Measurements from ENCODE around the gene LAIR2. TPM values are rescaled to one million over a fixed set of nuclear protein-coding genes. Genes with fewer than 3 reads are reported as not detected.

Gene LAIR2
- total and polyA plus RNA-seq, 2 of the 13 experiments (the other 11 are each of a cell fraction or from before 2014, with no cell fraction given) = 1.3 to 1.9 TPM

- H3K27ac ChIP-seq (ENCODE audit: extremely low read length, insufficient read depth, low read length) = no peak overlapping the region
- H3K4me3 ChIP-seq (replicated peaks in 1 of 3; ENCODE audit: insufficient read depth in 1 of 3, low read depth in 2 of 3, low read length in 3 of 3) = no peak overlapping the region
- H3K9ac ChIP-seq (ENCODE audit: insufficient read depth, low read depth, low read length) = no peak overlapping the region
- no peaks in the 10 kb centered on the region for H3K79me2 ChIP-seq (ENCODE audit: insufficient read depth, low read length)
- H3K36me3 ChIP-seq (replicated peaks in 1 of 2; ENCODE audit: control insufficient read depth in 1 of 2, insufficient read depth in 2 of 2, low read length in 2 of 2) = no peaks in the 10 kb centered on the region
- POLR2A ChIA-PET = no interaction called here
- FAIRE-seq (no peak), DNase-seq (ENCODE audit: low spot score) (no peak), ATAC-seq (no peak)
- 34% methylated on average over 5 of the region's 5 CpGs for WGBS (ENCODE audit: low lambda C conversion rate)
- H4K20me1 ChIP-seq (ENCODE audit: insufficient read depth, low read length) = no peaks in the 10 kb centered on the region
- no peaks in the 10 kb centered on the region for H3K9me3 ChIP-seq (ENCODE audit: low read length)
- TF ChIP-seq ZMYM4 (CRISPR knock-in tag; IDR thresholded peaks at IDR 0.05) = no peak
- TF ChIP-seq SKIL (CRISPR knock-in tag; IDR thresholded peaks at IDR 0.05; ENCODE audit: borderline replicate concordance) = no peak
- no peak for TF ChIP-seq NFIC (IDR thresholded peaks at IDR 0.05; ENCODE audit: low read length)
- no peak for TF ChIP-seq PAF1 (CRISPR knock-in tag; IDR thresholded peaks at IDR 0.05)
- TF ChIP-seq TFDP2 (CRISPR knock-in tag; IDR thresholded peaks at IDR 0.05) = no peak
- TF ChIP-seq ZNF550 (CRISPR knock-in tag; IDR thresholded peaks at IDR 0.05; ENCODE audit: borderline replicate concordance) = no peak
- TF ChIP-seq YEATS4 (CRISPR knock-in tag; IDR thresholded peaks at IDR 0.05; ENCODE audit: borderline replicate concordance) = no peak
- no peak for TF ChIP-seq EP300 (IDR thresholded peaks at IDR 0.05; ENCODE audit: low read depth in 2 of 2, low read length in 2 of 2)
- no peak for TF ChIP-seq EP300 (CRISPR knock-in tag; IDR thresholded peaks at IDR 0.05; ENCODE audit: borderline replicate concordance)
- TF ChIP-seq ZMYM3 (CRISPR knock-in tag; IDR thresholded peaks at IDR 0.05) = no peak
- TF ChIP-seq, protein P1, sequence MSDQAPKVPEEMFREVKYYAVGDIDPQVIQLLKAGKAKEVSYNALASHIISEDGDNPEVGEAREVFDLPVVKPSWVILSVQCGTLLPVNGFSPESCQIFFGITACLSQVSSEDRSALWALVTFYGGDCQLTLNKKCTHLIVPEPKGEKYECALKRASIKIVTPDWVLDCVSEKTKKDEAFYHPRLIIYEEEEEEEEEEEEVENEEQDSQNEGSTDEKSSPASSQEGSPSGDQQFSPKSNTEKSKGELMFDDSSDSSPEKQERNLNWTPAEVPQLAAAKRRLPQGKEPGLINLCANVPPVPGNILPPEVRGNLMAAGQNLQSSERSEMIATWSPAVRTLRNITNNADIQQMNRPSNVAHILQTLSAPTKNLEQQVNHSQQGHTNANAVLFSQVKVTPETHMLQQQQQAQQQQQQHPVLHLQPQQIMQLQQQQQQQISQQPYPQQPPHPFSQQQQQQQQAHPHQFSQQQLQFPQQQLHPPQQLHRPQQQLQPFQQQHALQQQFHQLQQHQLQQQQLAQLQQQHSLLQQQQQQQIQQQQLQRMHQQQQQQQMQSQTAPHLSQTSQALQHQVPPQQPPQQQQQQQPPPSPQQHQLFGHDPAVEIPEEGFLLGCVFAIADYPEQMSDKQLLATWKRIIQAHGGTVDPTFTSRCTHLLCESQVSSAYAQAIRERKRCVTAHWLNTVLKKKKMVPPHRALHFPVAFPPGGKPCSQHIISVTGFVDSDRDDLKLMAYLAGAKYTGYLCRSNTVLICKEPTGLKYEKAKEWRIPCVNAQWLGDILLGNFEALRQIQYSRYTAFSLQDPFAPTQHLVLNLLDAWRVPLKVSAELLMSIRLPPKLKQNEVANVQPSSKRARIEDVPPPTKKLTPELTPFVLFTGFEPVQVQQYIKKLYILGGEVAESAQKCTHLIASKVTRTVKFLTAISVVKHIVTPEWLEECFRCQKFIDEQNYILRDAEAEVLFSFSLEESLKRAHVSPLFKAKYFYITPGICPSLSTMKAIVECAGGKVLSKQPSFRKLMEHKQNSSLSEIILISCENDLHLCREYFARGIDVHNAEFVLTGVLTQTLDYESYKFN (CRISPR knock-in tag; conservative IDR thresholded peaks at IDR 0.05) = no peak
- no peak for TF ChIP-seq MEF2D (CRISPR knock-in tag; IDR thresholded peaks at IDR 0.05)
- no peak for TF ChIP-seq PAX8 (CRISPR knock-in tag; IDR thresholded peaks at IDR 0.05; ENCODE audit: borderline replicate concordance)
- TF ChIP-seq RFXANK (CRISPR knock-in tag; IDR thresholded peaks at IDR 0.05) = no peak
- no peak for TF ChIP-seq SRY (CRISPR knock-in tag; IDR thresholded peaks at IDR 0.05)
- TF ChIP-seq MLX (CRISPR knock-in tag; IDR thresholded peaks at IDR 0.05) = no peak
- no peak for TF ChIP-seq MAFF (IDR thresholded peaks at IDR 0.05; ENCODE audit: low read depth, low read length)
- TF ChIP-seq ZBTB34 (CRISPR knock-in tag; IDR thresholded peaks at IDR 0.05) = no peak
- in situ Hi-C loops (cut with HindIII; ENCODE audit: extremely low pct_ligation_motif_present, low pct_unique_long_range_greater_than_20kb) = no loop called here
- BruUV-seq (replicated peaks) = no TSS peak
- intact Hi-C loops (cut with micrococcal nuclease; ENCODE audit: unreplicated experiment) = no loop called here
- H3K4me1 ChIP-seq (ENCODE audit: insufficient read depth, low read length) = peaks cover 5% of the 10 kb centered on the region; the same call in 1 of the 2 replicates
- no peak overlapping the region for H3K4me2 ChIP-seq (ENCODE audit: low read depth, low read length)
- CTCF ChIA-PET (ENCODE audit: low intra/inter-chr PET ratio, low total read pairs) = no interaction called here
- peaks cover 0 to 16% of the 10 kb centered on the region in 2 experiments; a peak in 2 of 5 replicates for H3K27me3 ChIP-seq (ENCODE audit: control insufficient read depth in 1 of 2, insufficient read depth in 2 of 2, low read length in 2 of 2)
- H2AFZ ChIP-seq (ENCODE audit: low read length) = no peak overlapping the region
Observed at GRCh38 chr19:54530866-54531265, 28.2 kb downstream of the LAIR2 start.
